H9 (cell line): ENCODE results near the gene RASGRF2. TPM values are rescaled to one million over a fixed set of nuclear protein-coding genes. Genes with fewer than 3 reads are reported as not detected.

Experiments used
- DNase-seq: peaks from one replicate; pipeline ENCODE4 v3.0.0-alpha.2; 2017
- H2AFZ ChIP-seq: one replicate; pipeline ENCODE4 v1.6.1; 2013; ENCODE audit warnings: mild to moderate bottlenecking, low read length, control low read depth, moderate library complexity
- H2AK5ac ChIP-seq: 2 replicates; pipeline ENCODE4 v1.6.1; 2013; ENCODE audit warnings: low read length, control low read depth, mixed read lengths; ENCODE audit not compliant: insufficient read length
- H2BK120ac ChIP-seq: one replicate; pipeline ENCODE4 v1.6.1; 2013; ENCODE audit warnings: low read depth, mild to moderate bottlenecking, low read length, control low read depth, inconsistent platforms; ENCODE audit not compliant: poor library complexity, severe bottlenecking
- H2BK12ac ChIP-seq: 2 replicates; pipeline ENCODE4 v1.6.1; 2013; ENCODE audit warnings: low read length, control low read depth, mixed read lengths, low read depth; ENCODE audit not compliant: insufficient read length
- H2BK15ac ChIP-seq: 2 replicates; pipeline ENCODE4 v1.6.1; 2013; ENCODE audit warnings: low read depth, low read length, control low read depth
- H2BK20ac ChIP-seq: one replicate; pipeline ENCODE4 v1.6.1; 2013; ENCODE audit warnings: low read depth, mild to moderate bottlenecking, low read length, control low read depth, inconsistent platforms; ENCODE audit not compliant: poor library complexity, severe bottlenecking
- H2BK5ac ChIP-seq: 2 replicates; pipeline ENCODE4 v1.6.1; 2013; ENCODE audit warnings: low read length, control low read depth, mixed read lengths; ENCODE audit not compliant: insufficient read length
- H3K14ac ChIP-seq: 2 replicates; pipeline ENCODE4 v1.6.1; 2013; ENCODE audit warnings: low read length, control low read depth; ENCODE audit not compliant: insufficient read depth
- H3K18ac ChIP-seq: 2 replicates; pipeline ENCODE4 v1.6.1; 2013; ENCODE audit warnings: low read depth, mild to moderate bottlenecking, mixed read lengths, low read length, control low read depth; ENCODE audit not compliant: insufficient read length
- H3K23ac ChIP-seq: 2 replicates; pipeline ENCODE4 v1.6.1; 2013; ENCODE audit warnings: low read length, control low read depth, mixed read lengths, low read depth; ENCODE audit not compliant: insufficient read length
- H3K23me2 ChIP-seq: 2 replicates; pipeline ENCODE4 v1.6.1; 2013; ENCODE audit warnings: low read depth, mild to moderate bottlenecking, mixed read lengths, low read length, control low read depth; ENCODE audit not compliant: insufficient read length, poor library complexity, severe bottlenecking
- H3K27ac ChIP-seq: 2 replicates; pipeline ENCODE4 v1.5.1; 2013; ENCODE audit warnings: low read length, control low read depth, mixed read lengths, low read depth; ENCODE audit not compliant: insufficient read length
- H3K27me3 ChIP-seq: 2 replicates; pipeline ENCODE4 v1.6.1; 2013; ENCODE audit warnings: low read length, control low read depth, inconsistent platforms; ENCODE audit not compliant: insufficient read depth
- H3K4ac ChIP-seq: 2 replicates; pipeline ENCODE4 v1.6.1; 2013; ENCODE audit warnings: low read depth, mild to moderate bottlenecking, control low read depth, inconsistent platforms, low read length, moderate library complexity
- H3K4me1 ChIP-seq: 2 replicates; pipeline ENCODE4 v1.6.1; 2013; ENCODE audit warnings: low read length, control low read depth, inconsistent platforms; ENCODE audit not compliant: insufficient read depth
- H3K4me2 ChIP-seq: 2 replicates; pipeline ENCODE4 v1.6.1; 2013; ENCODE audit warnings: low read length, control low read depth, mixed read lengths; ENCODE audit not compliant: insufficient read length, insufficient read depth
- H3K56ac ChIP-seq: 2 replicates; pipeline ENCODE4 v1.6.1; 2013; ENCODE audit warnings: low read depth, mild to moderate bottlenecking, mixed read lengths, low read length, control low read depth; ENCODE audit not compliant: insufficient read length
- H3K79me1 ChIP-seq: 2 replicates; pipeline ENCODE4 v1.6.1; 2013; ENCODE audit warnings: low read depth, mild to moderate bottlenecking, moderate library complexity, low read length, control low read depth, inconsistent platforms; ENCODE audit not compliant: insufficient read depth, poor library complexity, severe bottlenecking
- H3K79me2 ChIP-seq: 2 replicates; pipeline ENCODE4 v1.6.1; 2013; ENCODE audit warnings: low read length, control low read depth, inconsistent platforms; ENCODE audit not compliant: insufficient read depth
- H3K9ac ChIP-seq: 2 replicates; pipeline ENCODE4 v1.6.1; 2013; ENCODE audit warnings: low read length, control low read depth, mixed read lengths; ENCODE audit not compliant: insufficient read length; ENCODE audit errors: extremely low read depth
- H3K9me3 ChIP-seq: one replicate; pipeline ENCODE4 v1.6.1; 2013; ENCODE audit warnings: low read depth, low read length, inconsistent platforms; ENCODE audit not compliant: control insufficient read depth
- H3T11ph ChIP-seq: one replicate; pipeline ENCODE4 v1.6.1; 2013; ENCODE audit warnings: mild to moderate bottlenecking, low read length, control low read depth, inconsistent platforms
- H4K20me1 ChIP-seq: one replicate; pipeline ENCODE4 v1.6.1; 2013; ENCODE audit not compliant: control insufficient read depth, insufficient read length, insufficient read depth
- H4K5ac ChIP-seq: 2 replicates; pipeline ENCODE4 v1.6.1; 2013; ENCODE audit warnings: low read depth, mild to moderate bottlenecking, mixed read lengths, low read length, control low read depth; ENCODE audit not compliant: insufficient read length
- H4K8ac ChIP-seq: replicated peaks from 2 replicates; pipeline ENCODE4 v1.6.1; 2013; ENCODE audit warnings: low read length, control low read depth, mixed read lengths, low read depth; ENCODE audit not compliant: insufficient read length
- H4K91ac ChIP-seq: 2 replicates; pipeline ENCODE4 v1.6.1; 2013; ENCODE audit warnings: low read depth, mild to moderate bottlenecking, moderate library complexity, mixed read lengths, low read length, control low read depth; ENCODE audit not compliant: insufficient read length
- H3K27ac Mint-ChIP-seq, 3 experiments: 2 replicates in 2 of 3; 3 replicates in 1 of 3; pipeline ENCODE4 v1.8.0; 2020 to 2021; ENCODE audit warnings: mixed read lengths in 3 of 3, mild to moderate bottlenecking in 1 of 3, moderate library complexity in 1 of 3
- H3K27me3 Mint-ChIP-seq: 2 replicates; pipeline ENCODE4 v1.8.0; 2021; ENCODE audit warnings: low read depth, mild to moderate bottlenecking, moderate library complexity, mixed read lengths
- H3K36me3 Mint-ChIP-seq, 3 experiments: 2 replicates in 2 of 3; 3 replicates in 1 of 3; pipeline ENCODE4 v1.8.0; 2020 to 2021; ENCODE audit warnings: low read depth in 3 of 3, mixed read lengths in 3 of 3; ENCODE audit not compliant: insufficient read depth in 1 of 3
- H3K4me1 Mint-ChIP-seq, 2 experiments: 2 replicates each; pipeline ENCODE4 v1.8.0; 2020; ENCODE audit warnings: mixed read lengths in 2 of 2
- H3K4me3 Mint-ChIP-seq, 2 experiments: 2 replicates in 1 of 2; 3 replicates in 1 of 2; pipeline ENCODE4 v1.8.0; 2020 to 2021; ENCODE audit warnings: mild to moderate bottlenecking in 2 of 2, mixed read lengths in 2 of 2, moderate library complexity in 1 of 2
- H3K9me3 Mint-ChIP-seq, 2 experiments: 2 replicates in 1 of 2; 3 replicates in 1 of 2; pipeline ENCODE4 v1.8.0; 2020; ENCODE audit warnings: mild to moderate bottlenecking in 2 of 2, mixed read lengths in 2 of 2, moderate library complexity in 1 of 2
- CTCF ChIP-seq: fragments of 200-600 bp; sonication (generic); conservative IDR thresholded peaks from 3 replicates; pipeline ENCODE4 v1.8.0; 2021; ENCODE audit warnings: antibody characterized with exemption, mild to moderate bottlenecking
- WGBS: extraction: QIAGEN DNeasy Blood & Tissue Kit; methylation state at CpG from one replicate; pipeline ENCODE4 v1.1.7; 2013; ENCODE audit warnings: missing lambda C conversion rate, low lambda C conversion rate, mixed read lengths; ENCODE audit not compliant: insufficient read length; ENCODE audit errors: extremely low coverage; 5-methylcytosine and 5-hydroxymethylcytosine counted together
- total RNA-seq: library from RNA; stranded (reverse); gene quantifications from 2 replicates; pipeline ENCODE4 v1.2.1, GENCODE V29; 2021

The RASGRF2 gene
- total RNA-seq, 1 experiment from 2014 or later, result 13.5 TPM

GRCh38 chr5:81209869-81210493 is 249.8 kb downstream of the RASGRF2 start:
- Mint-ChIP-seq H3K9me3 (no peaks in the 10 kb centered on the region), H3K4me1 (peaks cover 4 to 7% of the 10 kb centered on the region in 2 experiments; a peak in 2 of 4 replicates), H3K27me3 (no peaks in the 10 kb centered on the region), H3K36me3 (peaks cover 0 to 6% (median 0%) of the 10 kb centered on the region in 3 experiments; a peak in 1 of 7 replicates), H3K27ac (peak overlapping the region in 2 of 3 experiments; percentile 40 to 79; a peak in 2 of 7 replicates), H3K4me3 (no peak overlapping the region)
- Histone ChIP-seq H3K27me3 (no peaks in the 10 kb centered on the region), H3K23ac (no peak overlapping the region), H3K79me2 (no peaks in the 10 kb centered on the region), H2AFZ (no peak overlapping the region), H3K4ac (no peak overlapping the region), H2BK5ac (no peak overlapping the region), H2BK12ac (no peak overlapping the region), H2BK15ac (no peak overlapping the region), H4K91ac (no peak overlapping the region), H3K23me2 (no peaks in the 10 kb centered on the region), H3K9ac (no peak overlapping the region), H4K8ac (no peak overlapping the region), H4K5ac (no peak overlapping the region), H3K4me1 (no peaks in the 10 kb centered on the region), H3K4me2 (no peak overlapping the region), H3K79me1 (no peaks in the 10 kb centered on the region), H3K9me3 (no peaks in the 10 kb centered on the region), H3K27ac (no peak overlapping the region), H3K14ac (no peak overlapping the region), H3K56ac (no peak overlapping the region), H3T11ph (no peak overlapping the region), H2BK20ac (no peak overlapping the region), H2BK120ac (no peak overlapping the region), H2AK5ac (no peak overlapping the region), H4K20me1 (no peaks in the 10 kb centered on the region), H3K18ac (no peak overlapping the region)
- TF ChIP-seq CTCF, result no peak
- no CpG with 5 or more reads among the region's 11 CpGs for WGBS
- no peak for DNase-seq
